Measurements from ENCODE around the gene PKHD1.
"Not testable (repeated sequence)": the region's sequence is repeated elsewhere in the genome, so short reads cannot be mapped to it uniquely, and the experiment has no call there.

The PKHD1 gene

DNA sequence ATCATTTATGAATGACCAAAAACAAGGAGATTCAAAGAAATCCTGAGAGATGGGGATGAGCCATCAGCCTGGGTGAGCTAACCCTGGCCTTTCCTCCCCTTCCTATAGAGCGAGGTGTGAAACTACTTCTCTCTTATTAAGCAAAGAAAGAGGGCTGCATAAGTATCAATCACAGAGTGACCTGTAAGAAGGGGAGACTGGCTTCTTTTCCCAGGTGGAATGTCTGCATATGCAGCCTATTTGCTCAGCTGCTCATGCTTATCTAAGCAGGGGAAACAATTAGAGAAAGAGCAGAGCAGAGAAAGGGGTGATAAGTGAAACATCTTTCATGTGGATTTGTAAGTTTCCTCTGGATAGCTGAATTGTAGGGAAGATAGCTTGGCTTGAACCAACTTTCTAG, 160.0 kb downstream of the PKHD1 start:
- no peak for DNase-seq (ENCODE audit: low read depth)

DNA sequence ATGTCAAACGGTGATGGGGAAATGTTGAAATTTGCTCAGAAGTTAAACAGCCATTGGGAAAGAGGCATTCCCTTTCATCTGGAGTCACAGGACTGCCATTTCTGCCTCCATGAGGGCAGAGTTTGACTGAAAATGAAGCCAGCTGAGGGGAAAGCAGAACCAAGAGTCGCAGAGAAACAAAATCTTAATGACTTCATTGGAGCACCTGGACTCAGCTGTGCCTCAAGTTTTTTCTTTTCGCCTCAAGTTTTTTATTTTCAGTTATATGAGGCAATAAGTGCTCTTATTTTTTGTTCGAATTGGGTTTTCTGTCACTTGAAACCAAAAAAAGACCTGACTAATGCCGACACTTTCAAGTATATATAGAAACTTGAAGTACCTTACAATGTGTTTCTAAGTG, 161.3 kb downstream of the PKHD1 start:
- no peak for DNase-seq (ENCODE audit: low read depth)

DNA sequence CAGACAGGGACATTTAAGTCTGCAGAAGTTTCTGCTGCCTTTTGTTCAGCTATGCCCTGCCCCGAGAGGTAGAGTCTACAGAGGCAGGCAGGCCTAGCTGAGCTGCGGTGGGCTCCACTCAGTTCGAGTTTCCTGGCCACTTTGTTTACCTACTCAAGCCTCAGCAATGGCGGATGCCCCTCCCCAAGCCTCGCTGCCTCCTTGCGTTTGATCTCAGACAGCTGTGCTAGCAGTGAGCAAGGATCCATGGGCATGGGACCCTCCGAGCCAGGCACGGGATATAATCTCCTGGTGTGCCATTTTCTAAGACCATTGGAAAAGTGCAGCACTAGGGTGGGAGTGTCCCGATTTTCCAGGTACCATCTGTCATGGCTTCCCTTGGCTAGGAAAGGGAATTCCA, 164.9 kb downstream of the PKHD1 start:
- DNase-seq (ENCODE audit: low read depth): not testable (repeated sequence)

DNA sequence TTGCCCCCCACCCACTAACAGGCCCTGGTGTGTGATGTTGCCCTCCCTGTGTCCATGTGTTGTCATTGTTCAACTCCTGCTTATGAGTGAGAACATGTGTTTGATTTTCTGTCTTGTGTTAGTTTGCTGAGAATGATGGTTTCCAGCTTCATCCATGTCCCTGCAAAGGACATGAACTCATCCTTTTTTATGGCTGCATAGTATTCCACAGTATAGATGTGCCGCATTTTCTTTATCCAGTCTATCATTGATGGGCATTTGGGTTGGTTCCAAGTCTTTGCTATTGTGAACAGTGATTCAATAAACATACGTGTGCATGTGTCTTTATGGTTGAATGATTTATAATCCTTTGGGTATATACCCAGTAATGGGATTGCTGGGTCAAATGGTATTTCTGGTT, 169.1 kb downstream of the PKHD1 start:
- not testable (repeated sequence) for DNase-seq (ENCODE audit: low read depth)

DNA sequence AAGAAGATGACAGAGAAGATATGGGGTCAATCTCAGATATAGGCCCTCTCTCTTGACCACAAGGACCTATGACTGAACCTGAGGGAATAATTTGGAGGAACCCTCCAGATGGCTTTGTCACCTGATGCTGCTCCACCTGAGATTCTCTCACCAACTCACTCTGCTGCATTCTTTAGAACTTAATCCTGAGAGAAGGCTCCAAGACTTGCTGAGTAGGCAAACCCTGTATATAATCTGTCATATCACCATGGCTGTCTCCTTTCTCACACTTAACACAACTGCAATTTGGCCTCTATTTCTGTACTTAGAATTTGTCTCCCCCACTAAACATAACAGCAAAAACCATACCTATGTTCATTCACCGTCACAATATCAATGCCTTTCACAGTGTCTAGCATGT, 172.3 kb downstream of the PKHD1 start:
- DNase-seq (ENCODE audit: low read depth): no peak

DNA sequence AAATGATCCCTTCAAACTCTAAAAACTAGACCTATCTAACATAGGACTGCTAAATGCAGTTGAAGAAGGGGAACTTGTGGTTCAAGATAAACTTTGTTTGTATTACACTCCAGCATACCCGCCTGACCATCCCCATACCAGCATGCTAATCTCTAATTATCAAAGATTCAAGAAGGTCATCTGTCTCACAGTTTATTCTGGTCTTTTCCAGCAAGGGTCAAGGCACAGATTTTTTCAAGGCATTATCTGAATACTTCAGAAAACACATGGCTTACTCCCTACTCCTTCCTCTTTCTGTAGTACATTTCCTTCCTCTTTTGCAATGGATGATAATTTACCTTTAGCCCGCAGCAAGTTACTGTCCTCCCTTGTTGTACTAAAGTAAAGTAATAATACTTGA, 174.1 kb downstream of the PKHD1 start:
- DNase-seq (ENCODE audit: low read depth): no peak

DNA sequence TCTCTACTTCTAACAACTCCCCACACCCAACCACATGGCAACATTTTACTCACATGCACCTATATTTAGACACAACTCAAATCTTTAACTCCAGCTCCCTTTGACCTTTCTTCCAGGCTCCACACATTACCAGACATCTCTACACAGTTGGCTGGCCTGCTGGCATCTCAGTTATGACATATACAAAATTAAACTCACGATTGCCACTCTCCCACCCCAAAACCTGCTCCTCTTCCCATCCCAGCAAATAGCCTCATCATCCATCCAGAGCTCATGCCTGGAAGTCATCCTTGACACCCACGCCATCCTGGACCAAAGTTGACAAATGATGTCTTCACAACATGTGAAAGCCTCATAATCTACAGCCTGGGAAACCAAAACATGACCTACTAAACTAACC, 176.6 kb downstream of the PKHD1 start:
- no peak for DNase-seq (ENCODE audit: low read depth)

DNA sequence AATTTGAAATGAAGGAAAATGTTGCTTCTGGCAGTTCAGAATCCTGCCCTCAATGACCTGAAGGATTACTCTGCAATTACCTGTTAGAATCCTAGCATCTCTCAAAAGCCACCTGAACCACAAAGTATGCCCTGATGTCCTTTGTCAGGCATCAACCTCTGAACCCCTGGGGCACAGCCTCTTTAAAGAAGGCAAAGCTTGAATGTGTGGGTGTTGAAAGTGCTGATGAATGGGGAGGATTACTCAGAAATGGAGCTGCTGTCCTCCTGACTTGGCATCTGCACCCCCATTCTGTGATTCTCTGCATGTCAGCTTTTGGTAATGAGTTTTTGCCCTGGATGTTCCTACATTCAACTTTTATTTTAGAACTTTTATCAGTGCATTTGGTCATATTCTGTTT, 179.2 kb downstream of the PKHD1 start:
- no peak for DNase-seq (ENCODE audit: low read depth)

DNA sequence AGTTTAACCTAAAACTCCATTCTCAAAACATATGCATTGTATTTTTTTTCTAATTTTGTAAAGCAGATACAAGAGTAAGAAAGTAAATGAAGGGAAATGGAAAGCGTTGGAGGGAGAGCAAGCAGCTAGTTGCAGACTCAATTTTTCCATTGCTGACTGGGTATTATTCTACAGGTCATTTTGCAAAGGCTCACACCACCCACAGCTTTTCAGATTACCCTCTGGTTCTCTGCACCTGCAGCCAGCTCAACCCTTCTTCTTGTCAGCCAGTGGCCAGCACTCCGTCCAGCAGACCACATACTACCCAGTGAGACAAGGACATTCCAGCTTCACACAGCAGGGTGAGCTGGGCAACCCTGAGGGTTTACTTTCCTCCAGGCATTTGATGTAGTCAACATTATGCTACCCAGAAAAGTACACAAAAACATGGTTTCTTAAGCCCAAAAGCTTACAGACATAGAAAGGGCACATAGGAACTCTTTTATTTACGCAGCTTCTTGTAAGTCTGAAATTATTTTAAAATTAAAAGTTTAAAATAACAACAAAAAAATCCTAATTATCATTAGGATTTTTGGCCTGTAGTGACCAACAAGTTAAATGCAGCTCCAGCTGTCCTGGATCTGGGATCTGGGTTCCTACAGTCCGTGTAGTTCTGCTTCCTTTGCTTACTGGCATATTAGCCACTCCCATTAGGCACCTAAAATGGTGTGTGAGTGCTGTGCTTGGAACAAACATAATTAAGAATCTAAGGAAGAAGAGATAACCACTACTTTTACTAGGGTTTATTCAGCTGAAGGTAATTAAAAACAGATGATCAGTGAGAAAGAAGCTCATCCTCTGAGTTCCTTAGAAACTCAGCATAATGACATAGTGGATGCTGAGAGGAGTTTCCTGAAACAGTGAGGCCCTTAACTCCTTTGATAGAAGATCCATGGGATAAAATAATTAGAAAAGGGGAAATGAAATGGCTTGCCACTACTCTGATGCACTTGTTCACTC, 185.3 kb downstream of the PKHD1 start:
- no peak for DNase-seq (ENCODE audit: low read depth)

DNA sequence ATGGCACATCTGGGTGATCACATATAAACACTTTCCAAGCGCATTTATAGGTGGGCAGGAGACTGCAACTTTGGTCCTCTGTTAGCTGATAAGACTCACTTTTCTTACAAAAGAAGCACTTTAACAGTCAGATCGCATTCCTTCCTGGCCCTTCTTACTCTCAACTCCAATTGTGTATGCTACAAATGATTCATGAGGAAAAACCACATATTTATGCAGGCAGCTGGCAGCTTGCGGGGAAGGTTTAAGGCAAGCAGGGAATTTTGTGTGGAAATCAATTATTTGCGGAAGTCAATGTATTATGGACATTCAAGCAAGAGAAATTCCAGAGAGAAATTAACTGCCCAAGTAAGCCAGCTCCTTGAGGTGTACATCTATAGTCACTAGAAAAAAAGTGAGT, 194.0 kb downstream of the PKHD1 start:
- no peak for DNase-seq (ENCODE audit: low read depth)

DNA sequence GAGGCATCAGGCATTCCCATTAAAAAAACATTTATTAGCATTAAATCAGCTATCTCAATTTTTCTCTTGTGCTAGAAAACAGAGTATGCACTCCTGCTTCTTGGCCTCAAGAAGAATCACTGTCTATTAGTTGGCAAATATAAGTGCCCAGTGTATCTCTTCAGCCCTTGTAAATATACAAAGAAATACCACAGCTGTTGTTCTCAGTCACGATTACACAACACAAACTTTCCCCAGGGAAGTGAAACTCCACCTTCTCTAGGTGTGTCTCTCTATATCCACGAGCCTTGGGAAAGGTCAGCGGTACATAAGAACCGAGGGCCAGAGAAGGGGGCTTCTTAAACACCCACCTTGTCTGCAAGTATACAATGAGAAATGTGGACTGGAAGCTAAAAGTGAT, 194.7 kb downstream of the PKHD1 start:
- no peak for DNase-seq (ENCODE audit: low read depth)

DNA sequence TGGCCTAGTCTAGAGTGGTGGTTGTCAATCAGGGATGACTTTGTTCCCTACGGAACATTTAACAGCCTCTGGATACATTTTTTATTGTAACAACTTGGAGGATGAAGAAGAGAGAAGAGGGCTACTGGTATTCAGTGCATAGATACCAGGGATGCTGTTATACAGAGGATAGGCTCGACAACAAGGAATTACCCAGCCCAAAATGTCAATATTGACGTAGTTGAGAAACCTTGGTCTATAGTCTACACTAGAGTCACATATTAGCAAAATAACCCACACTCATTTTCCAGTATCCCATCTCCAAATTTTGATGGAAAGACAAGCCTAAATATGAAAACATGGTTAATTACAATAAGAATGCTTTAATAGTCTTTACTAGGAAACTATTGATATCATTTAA, 195.1 kb downstream of the PKHD1 start:
- no peak for DNase-seq (ENCODE audit: low read depth)

DNA sequence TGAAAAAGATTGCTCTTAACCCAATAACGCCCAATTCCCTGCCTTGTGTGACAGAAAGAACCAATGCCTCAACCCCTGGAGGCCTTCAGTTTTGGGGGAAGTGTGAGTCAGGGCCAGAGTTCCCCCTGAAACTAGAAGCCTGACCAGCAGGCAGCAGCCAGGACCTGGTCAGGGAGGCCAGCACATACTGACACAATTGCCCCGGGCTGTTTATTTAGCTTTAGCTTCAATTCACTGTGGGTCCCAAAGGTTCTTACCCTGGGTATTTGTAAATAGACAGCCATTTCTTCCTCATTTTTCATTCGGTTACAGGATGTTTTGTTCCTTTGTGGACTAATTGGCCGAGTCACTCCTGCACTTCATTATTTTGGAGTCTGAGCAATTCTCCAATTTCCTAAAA, 195.6 kb downstream of the PKHD1 start:
- DNase-seq (ENCODE audit: low read depth): no peak

DNA sequence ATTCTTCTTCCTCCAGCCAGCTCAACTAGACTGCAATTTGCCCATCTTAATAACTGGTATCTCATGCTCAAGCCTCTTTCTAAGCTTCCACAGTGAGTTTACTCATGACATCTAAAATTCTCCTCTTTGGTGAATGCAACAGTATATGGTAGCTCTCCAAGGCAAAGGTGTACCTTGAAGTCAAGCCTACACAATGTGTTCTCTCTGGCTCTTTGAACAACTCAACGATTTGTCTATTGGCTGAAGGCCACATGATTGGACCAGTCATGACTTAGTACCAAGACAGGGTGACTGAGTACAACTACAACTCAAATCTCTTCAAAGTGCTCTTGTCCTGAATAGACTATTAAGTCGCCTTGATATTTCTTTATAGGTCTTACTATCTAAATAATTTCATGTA, 199.6 kb downstream of the PKHD1 start:
- DNase-seq (ENCODE audit: low read depth): no peak

DNA sequence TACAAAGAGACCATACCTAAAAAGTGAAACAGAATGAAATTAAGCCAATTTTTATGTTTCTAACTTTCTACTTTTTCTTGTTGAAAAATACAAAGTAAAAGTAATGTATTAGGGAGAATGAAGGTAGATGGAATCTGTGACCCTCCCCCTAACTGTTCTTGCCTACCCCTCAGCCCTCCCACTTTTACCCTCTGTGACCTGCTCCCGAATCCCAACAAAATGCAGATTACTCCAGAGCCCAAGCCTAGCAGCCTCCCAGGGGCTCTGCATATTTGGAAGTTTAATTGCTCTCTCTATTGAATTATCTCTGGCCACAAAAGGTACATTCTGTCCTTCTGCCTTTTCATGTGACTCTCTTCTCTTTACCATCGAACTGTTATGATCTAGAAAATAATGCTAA, 201.5 kb downstream of the PKHD1 start:
- no peak for DNase-seq (ENCODE audit: low read depth)

DNA sequence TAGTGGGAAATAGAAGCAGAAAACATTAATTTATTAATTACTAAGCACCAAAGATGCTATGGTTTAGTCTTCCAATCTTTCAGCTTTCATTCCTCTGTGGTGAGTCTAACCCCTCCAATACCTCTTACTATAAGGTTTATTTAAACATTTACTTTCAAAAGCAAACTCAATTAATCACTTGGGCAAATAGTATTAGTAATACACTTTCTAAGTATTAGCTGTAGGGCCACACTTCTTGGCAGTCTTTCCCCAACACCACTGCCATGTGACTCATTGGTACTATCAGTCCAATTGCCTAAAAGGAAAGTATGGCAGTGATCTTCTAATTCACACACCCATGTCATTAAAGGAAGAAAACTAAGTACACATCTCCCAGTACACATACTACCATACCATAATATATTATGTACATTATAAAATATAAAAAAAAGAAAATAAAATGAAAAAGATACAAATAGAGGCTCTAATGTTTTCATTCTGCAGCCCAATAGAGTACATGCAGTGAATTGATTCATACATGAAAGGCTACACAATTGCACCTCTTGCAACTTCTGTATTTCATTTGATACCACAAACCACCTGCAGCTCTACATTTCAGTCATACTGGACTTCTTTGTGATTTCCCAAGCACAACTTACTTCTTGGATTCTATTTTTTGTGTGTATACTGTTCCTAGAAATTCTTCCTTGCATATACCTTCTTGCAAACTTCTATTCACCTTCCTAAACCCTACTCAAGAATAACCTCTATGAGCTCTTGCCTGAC, 218.6 kb downstream of the PKHD1 start:
- DNase-seq (ENCODE audit: low read depth): no peak

DNA sequence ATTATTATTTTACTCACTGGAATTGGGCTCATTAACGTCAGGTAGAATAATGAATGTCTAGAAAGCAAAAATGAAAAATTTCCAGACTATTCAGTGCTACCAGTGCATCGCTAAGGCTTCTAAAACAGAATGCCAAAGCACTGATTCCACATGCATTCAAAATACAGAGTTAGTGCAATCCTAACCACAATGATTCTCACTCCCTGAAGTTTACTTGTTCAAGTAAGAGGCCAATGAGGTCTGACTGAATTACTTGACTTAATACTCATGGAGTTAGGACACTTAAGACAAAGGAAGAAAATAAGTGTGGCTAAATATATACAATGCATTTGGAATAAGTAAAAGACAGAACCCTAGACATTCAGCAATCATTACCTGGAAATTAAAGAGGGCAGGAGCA, 220.5 kb downstream of the PKHD1 start:
- no peak for DNase-seq (ENCODE audit: low read depth)

DNA sequence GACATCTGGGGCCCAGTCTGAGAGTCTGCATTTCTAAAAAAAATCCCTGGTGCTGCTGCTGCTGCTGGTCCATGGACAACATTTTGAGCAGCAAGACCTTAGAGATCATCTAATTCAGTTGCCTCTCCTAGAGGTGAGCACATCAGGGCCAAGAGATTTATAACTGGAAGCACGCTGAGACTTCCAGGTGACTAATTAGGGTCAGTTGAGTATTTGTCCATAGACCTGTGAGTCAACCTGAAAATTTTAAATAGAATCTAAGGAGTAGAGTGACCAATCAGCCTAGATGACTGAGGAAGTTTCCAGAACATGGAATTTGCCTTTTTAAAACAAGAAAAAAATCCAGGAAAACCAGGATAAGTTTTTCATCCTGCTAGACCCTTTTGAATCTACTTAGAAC, 221.4 kb downstream of the PKHD1 start:
- no peak for DNase-seq (ENCODE audit: low read depth)

DNA sequence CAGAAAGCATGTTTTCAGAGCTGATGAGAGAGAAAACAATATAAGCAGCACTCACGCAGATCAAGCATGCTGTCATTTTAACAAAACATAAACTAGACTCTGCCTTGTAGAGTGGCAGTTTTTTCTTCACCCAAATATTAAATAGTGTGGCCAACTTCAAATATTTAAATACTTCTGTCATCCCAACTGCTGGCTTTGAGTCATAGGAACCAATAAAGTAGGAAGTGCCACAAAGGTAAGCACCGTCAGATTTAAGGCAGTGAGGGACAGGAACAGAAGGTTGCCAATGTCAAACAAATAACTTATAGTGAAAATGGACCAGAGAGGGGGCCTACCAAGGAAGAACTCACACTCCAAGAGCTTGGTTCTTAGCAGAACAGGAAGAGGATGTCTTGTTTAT, 222.2 kb downstream of the PKHD1 start:
- no peak for DNase-seq (ENCODE audit: low read depth)

DNA sequence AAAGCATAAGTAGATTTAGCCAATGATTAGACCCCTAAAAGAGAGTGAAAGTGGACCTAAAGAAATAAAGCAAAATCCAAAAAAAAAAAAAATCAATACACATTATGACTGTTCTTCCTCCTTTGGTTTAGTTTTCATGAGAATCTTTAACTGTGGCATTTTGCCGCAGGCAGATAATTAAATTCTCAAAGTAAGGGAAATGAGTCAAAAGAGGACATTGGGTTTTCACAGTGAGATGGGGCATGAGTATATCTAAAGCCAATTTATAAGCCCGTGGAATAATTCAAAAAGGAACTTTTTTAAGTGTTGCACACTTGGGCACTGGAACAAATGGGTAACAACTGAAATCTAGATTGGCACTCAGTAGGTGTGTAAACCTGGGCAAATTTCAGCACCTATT, 230.3 kb downstream of the PKHD1 start:
- DNase-seq (ENCODE audit: low read depth): no peak

DNA sequence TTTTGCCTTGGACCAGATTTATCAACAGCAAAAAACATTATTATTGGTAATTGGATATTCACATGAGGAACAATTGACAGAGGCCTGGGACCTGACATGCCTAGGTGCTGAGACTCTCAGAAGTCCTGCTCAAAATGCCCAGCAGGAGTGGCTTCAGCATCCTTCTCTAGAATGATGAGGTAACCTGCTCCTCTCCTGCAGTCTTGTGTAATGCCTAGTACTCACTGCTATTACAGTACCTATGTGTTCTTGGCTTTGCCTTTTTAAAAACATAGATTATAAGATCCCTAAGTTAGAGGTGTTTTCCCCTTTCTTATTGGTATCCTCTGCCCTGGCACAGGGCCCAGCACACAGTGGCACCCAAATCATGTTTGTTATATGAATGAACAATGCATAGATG, 230.9 kb downstream of the PKHD1 start:
- no peak for DNase-seq (ENCODE audit: low read depth)

DNA sequence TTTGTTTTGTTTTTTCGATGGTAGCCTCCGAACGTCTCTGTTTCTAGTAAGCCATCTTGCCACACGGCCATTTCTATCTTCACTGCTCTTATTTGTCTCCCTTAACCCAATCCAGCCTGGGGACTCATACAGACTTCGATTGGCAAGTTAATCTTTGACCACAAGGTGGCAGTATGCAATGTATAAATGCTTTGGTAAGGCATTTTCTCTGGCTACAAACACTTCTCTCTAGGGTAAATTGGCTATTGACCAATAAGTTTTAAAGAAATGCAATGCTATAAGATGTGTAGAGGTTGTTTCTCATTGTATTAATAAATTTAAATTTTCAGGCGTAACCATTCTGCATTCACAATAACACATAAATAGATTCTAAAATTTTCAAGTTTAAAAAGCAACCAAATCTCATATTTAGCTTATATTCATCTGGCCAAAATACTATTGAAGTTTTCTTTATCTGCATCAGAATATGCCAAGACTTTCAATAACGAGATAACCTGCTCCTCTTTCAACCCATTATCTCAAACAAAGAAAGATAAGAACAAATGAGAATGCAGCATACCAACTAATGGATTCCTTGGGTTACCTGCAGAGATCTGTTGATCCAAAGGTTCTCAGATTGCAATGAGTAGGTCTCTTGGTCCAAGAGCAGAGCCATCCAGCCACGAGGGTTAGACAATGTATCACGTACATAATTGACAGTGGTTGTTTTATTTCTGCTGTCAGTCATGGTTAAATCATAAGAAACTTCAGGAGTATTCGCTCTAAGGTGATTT, 231.9 kb downstream of the PKHD1 start:
- DNase-seq (ENCODE audit: low read depth): no peak

DNA sequence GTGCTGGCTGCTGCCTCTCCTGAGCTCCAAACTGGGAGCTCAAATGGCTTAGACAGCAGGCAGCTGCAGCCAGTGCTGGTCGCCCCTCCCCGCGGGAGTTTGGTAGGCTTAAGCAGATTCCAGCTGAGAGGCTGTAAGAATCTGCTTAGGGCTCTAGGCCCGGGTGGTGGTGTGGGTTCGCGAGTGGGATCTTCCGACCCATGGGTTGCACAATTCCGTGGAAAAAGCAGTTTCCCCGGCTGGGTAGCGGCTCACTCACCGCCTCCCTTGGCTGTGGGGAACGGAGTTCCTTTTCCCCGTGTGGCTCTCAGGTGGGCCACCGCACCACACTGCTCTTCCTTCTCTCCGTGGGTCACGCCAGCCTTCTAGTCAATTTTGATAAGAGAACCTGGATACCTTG, 232.5 kb downstream of the PKHD1 start:
- no peak for DNase-seq (ENCODE audit: low read depth)

Data from stimulated activated CD8-positive, alpha-beta memory T cell treated with anti-CD3 and anti-CD28 coated beads, Interleukin-15, amount 100 ng/mL, for 24 hours (primary cell).